Endothelial cell of umbilical vein (primary cell): Measurements from ENCODE around the gene ICE1. TPM values are rescaled to one million over a fixed set of nuclear protein-coding genes. Genes with fewer than 3 reads are reported as not detected.

Experiments used
- BruUV-seq: library from RNA; stranded (reverse); fragments of 400-500 nt; replicated peaks from 2 replicates; lab custom pipeline; 2021; lab: Mats Ljungman, UMichigan
- CTCF ChIA-PET: fragments of 300-600, 350-600 bp; sonication (Branson Sonifier 250); formaldehyde crosslinking; loops from one replicate; lab custom pipeline; 2021; ENCODE audit warnings: antibody characterized with exemption, inconsistent platforms; lab: Charles Lee
- POLR2A ChIA-PET: fragments of 300-600, 350-600 bp; sonication (Branson Sonifier 250); formaldehyde crosslinking; loops from one replicate; lab custom pipeline; 2021; ENCODE audit warnings: antibody characterized with exemption, inconsistent platforms; lab: Charles Lee
- DNase-seq: peaks from one replicate; pipeline ENCODE4 v3.0.0-alpha.2; 2011; ENCODE audit warnings: low read depth, low spot score
- FAIRE-seq: peaks from 2 replicates; lab custom pipeline; 2011; peaks lifted over from hg19 to GRCh38; lab: Jason Lieb, UNC
- H2AFZ ChIP-seq: 2 replicates; pipeline ENCODE4 v1.6.0; 2012; ENCODE audit warnings: low read depth, low read length, control low read depth, inconsistent platforms
- H3K27ac ChIP-seq: 2 replicates; pipeline ENCODE4 v1.5.1; 2011; ENCODE audit warnings: low read depth, mild to moderate bottlenecking, control low read depth, low read length, moderate library complexity; ENCODE audit not compliant: insufficient read depth
- H3K27me3 ChIP-seq, 2 experiments: 2 replicates each; pipeline versions ENCODE4 v1.6.0 to v1.6.1; 2011; ENCODE audit warnings: low read length in 2 of 2, mixed read lengths in 1 of 2; ENCODE audit not compliant: control insufficient read depth in 2 of 2, insufficient read depth in 2 of 2
- H3K36me3 ChIP-seq, 2 experiments: 2 replicates in 1 of 2; 3 replicates in 1 of 2; pipeline ENCODE4 v1.5.1; 2011; ENCODE audit warnings: low read length in 2 of 2, mild to moderate bottlenecking in 1 of 2, moderate library complexity in 1 of 2; ENCODE audit not compliant: control insufficient read depth in 2 of 2, insufficient read depth in 2 of 2; ENCODE audit errors: extremely low read depth in 1 of 2
- H3K4me1 ChIP-seq: 3 replicates; pipeline ENCODE4 v1.5.1; 2011; ENCODE audit warnings: mild to moderate bottlenecking, low read length; ENCODE audit not compliant: control insufficient read depth, insufficient read depth; ENCODE audit errors: extremely low read depth
- H3K4me2 ChIP-seq: 2 replicates; pipeline ENCODE4 v1.6.1; 2011; ENCODE audit warnings: low read length, control low read depth, mixed read lengths; ENCODE audit not compliant: insufficient read depth
- H3K4me3 ChIP-seq, 3 experiments: fragments of 200-600 bp in 1 of 3; sonication (generic), shearing (Covaris generic) in 1 of 3; replicated peaks in 1 of 3; 2 replicates each; pipeline ENCODE4 v1.5.1; 2011 to 2016; ENCODE audit warnings: control low read depth in 3 of 3, low read length in 3 of 3, mild to moderate bottlenecking in 2 of 3, inconsistent platforms in 1 of 3, low read depth in 1 of 3, moderate library complexity in 1 of 3; ENCODE audit not compliant: insufficient read depth in 1 of 3
- H3K79me2 ChIP-seq: 2 replicates; pipeline ENCODE4 v1.6.0; 2012; ENCODE audit warnings: low read length, inconsistent platforms; ENCODE audit not compliant: control insufficient read depth, insufficient read depth
- H3K9ac ChIP-seq: replicated peaks from 2 replicates; pipeline ENCODE3; 2011; ENCODE audit warnings: low read length, control low read depth; ENCODE audit not compliant: insufficient read depth; ENCODE audit errors: extremely low read depth
- H3K9me1 ChIP-seq: replicated peaks from 3 replicates; pipeline ENCODE4 v1.6.0; 2011; ENCODE audit warnings: mild to moderate bottlenecking, low read length; ENCODE audit not compliant: control insufficient read depth, insufficient read depth; ENCODE audit errors: extremely low read depth
- H3K9me3 ChIP-seq: replicated peaks from 2 replicates; pipeline ENCODE4 v1.5.1; 2012; ENCODE audit warnings: low read length, inconsistent platforms; ENCODE audit not compliant: control insufficient read depth, insufficient read depth
- H4K20me1 ChIP-seq: replicated peaks from 2 replicates; pipeline ENCODE3; 2011; ENCODE audit warnings: mild to moderate bottlenecking, low read length; ENCODE audit not compliant: control insufficient read depth, insufficient read depth; ENCODE audit errors: extremely low read depth
- EZH2 ChIP-seq: IDR thresholded peaks from 2 replicates; pipeline ENCODE4 v1.6.1; 2012; ENCODE audit warnings: borderline replicate concordance, low read depth, mild to moderate bottlenecking, moderate library complexity, low read length, inconsistent platforms; ENCODE audit not compliant: severe bottlenecking
- FOS ChIP-seq: IDR thresholded peaks from 2 replicates; pipeline ENCODE4 v1.6.1; 2011; ENCODE audit warnings: mild to moderate bottlenecking, low read length, moderate library complexity, borderline replicate concordance; ENCODE audit not compliant: insufficient read depth
- GATA2 ChIP-seq: IDR thresholded peaks from 2 replicates; pipeline ENCODE4 v1.7.0; 2011; ENCODE audit warnings: low read depth, mild to moderate bottlenecking, moderate library complexity, mixed read lengths, low read length; ENCODE audit not compliant: insufficient read length, insufficient read depth
- JUN ChIP-seq: IDR thresholded peaks from 2 replicates; pipeline ENCODE4 v1.6.1; 2011; ENCODE audit warnings: borderline replicate concordance, low read depth; ENCODE audit not compliant: insufficient read length, insufficient read depth
- MAX ChIP-seq: IDR thresholded peaks from 2 replicates; pipeline ENCODE4 v1.6.1; 2011; ENCODE audit not compliant: insufficient read depth, insufficient read length
- MYC ChIP-seq: IDR thresholded peaks from one replicate; pipeline ENCODE4 v1.6.1; 2011; ENCODE audit warnings: mild to moderate bottlenecking, low read depth, low read length
- POLR2A ChIP-seq: IDR thresholded peaks from 2 replicates; pipeline ENCODE4 v1.6.1; 2012; ENCODE audit warnings: low read depth, mild to moderate bottlenecking, control low read depth, low read length
- POLR2AphosphoS5 ChIP-seq: IDR thresholded peaks from 2 replicates; pipeline ENCODE4 v1.6.1; 2012; ENCODE audit warnings: low read depth, mild to moderate bottlenecking, control low read depth, low read length, moderate library complexity; ENCODE audit not compliant: insufficient read depth
- dilution Hi-C: fragments of 300-500 bp; cut with MboI; formaldehyde crosslinking; loops from one replicate; pipeline ENCODE4 v1.15.0; 2019; ENCODE audit warnings: low sequenced_read_pairs; ENCODE audit not compliant: extremely low pct_ligation_motif_present
- intact Hi-C: fragments of 100-400 bp; cut with micrococcal nuclease; formaldehyde crosslinking; loops from one replicate; pipeline ENCODE4 v1.10.0; 2022
- polyA plus RNA-seq, 4 experiments: library from polyadenylated mRNA; depleted of rRNA in 3 of 4; stranded (reverse) in 3 of 4; unstranded in 1 of 4; fragments of >200 nt; gene quantifications; 2 replicates each; pipeline versions ENCODE4 v1.2.1 to v1.2.3, GENCODE V29; 2011 to 2012; ENCODE audit warnings: missing spikeins in 1 of 4
- total RNA-seq: library from RNA; stranded (reverse); gene quantifications from 2 replicates; pipeline ENCODE4 v1.2.3, GENCODE V29; 2021
- TF ChIP-seq, protein P1 (sequence below), 2 donors: IDR thresholded peaks; 1 replicate in 1 of 2; 2 replicates in 1 of 2; pipeline ENCODE4 v1.5.1; 2011; ENCODE audit warnings: low read length in 2 of 2, mild to moderate bottlenecking in 2 of 2, moderate library complexity in 2 of 2, control low read depth in 1 of 2, inconsistent platforms in 1 of 2, low read depth in 1 of 2; ENCODE audit not compliant: insufficient read depth in 1 of 2; ENCODE audit errors: extremely low read depth in 1 of 2

The ICE1 gene
- total and polyA plus RNA-seq, 2 donors (not counting 3 experiments of a cell fraction or from before 2014, with no cell fraction given): 8.8 to 29.1 TPM

DNA sequence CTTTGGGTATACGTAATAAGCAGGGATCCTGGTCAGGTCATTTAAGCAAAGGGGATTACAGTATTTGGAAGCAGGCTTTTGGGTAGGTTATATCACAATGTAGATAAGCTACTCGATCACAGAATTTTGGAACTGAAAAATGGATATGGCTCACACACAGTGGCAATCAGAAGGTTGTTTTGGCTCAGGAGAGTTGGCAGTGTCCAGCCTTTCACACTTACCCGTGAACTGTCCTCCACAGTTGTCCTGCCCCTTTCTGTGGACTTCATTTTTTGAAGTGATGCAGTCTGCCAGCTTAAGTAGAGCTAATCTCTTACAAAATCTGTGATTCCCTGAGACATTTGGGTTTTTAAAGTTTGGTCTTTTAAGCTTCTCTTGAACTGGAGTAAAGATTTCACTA lies 30.7 kb downstream of the ICE1 start:
- Histone ChIP-seq H3K79me2 (no peaks in the 10 kb centered on the region), H3K9me3 (no peaks in the 10 kb centered on the region), H3K27me3 (no peaks in the 10 kb centered on the region), H3K4me1 (no peaks in the 10 kb centered on the region), H3K9me1 (no peaks in the 10 kb centered on the region), H3K36me3 (peaks cover 17 to 18% of the 10 kb centered on the region in 2 experiments), H4K20me1 (peaks cover 2% of the 10 kb centered on the region), H3K4me2 (no peak overlapping the region), H3K27ac (no peak overlapping the region), H3K4me3 (no peak overlapping the region), H2AFZ (no peak overlapping the region), H3K9ac (no peak overlapping the region)
- intact Hi-C loops (no loop called here), dilution Hi-C loops (no loop called here)
- FAIRE-seq: no peak
- TF ChIP-seq GATA2 (no peak), MAX (no peak), MYC (no peak), POLR2A (no peak)
- POLR2A ChIA-PET: no interaction called here
- DNase-seq: no peak
- CTCF ChIA-PET: interaction anchor here (1.4 kb wide), 1 partner anchor 10 kb away, joined by 4 read pairs; no protein-coding TSS in a partner anchor
- BruUV-seq: no TSS peak

GRCh38 chr5:5454391-5454790 lies 31.9 kb downstream of the ICE1 start:
- intact Hi-C loops: no loop called here
- Histone ChIP-seq H3K9me1 (no peaks in the 10 kb centered on the region), H3K27me3 (no peaks in the 10 kb centered on the region), H3K4me2 (no peak overlapping the region), H3K79me2 (no peaks in the 10 kb centered on the region), H2AFZ (no peak overlapping the region), H3K27ac (no peak overlapping the region), H3K4me1 (no peaks in the 10 kb centered on the region), H3K4me3 (no peak overlapping the region), H3K36me3 (peaks cover 18 to 20% of the 10 kb centered on the region in 2 experiments), H4K20me1 (peaks cover 2% of the 10 kb centered on the region), H3K9me3 (no peaks in the 10 kb centered on the region), H3K9ac (no peak overlapping the region)
- no peak for DNase-seq
- no peak for FAIRE-seq
- dilution Hi-C loops: no loop called here
- CTCF ChIA-PET: interaction anchor here (1.2 to 1.6 kb wide), 3 partner anchors 12 to 29 kb away, joined by 3 to 7 read pairs (median 4); no protein-coding TSS in a partner anchor
- TF ChIP-seq, protein P1, sequence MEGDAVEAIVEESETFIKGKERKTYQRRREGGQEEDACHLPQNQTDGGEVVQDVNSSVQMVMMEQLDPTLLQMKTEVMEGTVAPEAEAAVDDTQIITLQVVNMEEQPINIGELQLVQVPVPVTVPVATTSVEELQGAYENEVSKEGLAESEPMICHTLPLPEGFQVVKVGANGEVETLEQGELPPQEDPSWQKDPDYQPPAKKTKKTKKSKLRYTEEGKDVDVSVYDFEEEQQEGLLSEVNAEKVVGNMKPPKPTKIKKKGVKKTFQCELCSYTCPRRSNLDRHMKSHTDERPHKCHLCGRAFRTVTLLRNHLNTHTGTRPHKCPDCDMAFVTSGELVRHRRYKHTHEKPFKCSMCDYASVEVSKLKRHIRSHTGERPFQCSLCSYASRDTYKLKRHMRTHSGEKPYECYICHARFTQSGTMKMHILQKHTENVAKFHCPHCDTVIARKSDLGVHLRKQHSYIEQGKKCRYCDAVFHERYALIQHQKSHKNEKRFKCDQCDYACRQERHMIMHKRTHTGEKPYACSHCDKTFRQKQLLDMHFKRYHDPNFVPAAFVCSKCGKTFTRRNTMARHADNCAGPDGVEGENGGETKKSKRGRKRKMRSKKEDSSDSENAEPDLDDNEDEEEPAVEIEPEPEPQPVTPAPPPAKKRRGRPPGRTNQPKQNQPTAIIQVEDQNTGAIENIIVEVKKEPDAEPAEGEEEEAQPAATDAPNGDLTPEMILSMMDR (IDR thresholded peaks at IDR 0.05; ENCODE audit: extremely low read depth in 1 of 2, insufficient read depth in 1 of 2, low read depth in 1 of 2, low read length in 2 of 2): no peak
- TF ChIP-seq GATA2 (no peak), POLR2AphosphoS5 (no peak), POLR2A (no peak), MAX (no peak), MYC (no peak), FOS (no peak), JUN (no peak), EZH2 (no peak)
- BruUV-seq: no TSS peak
- POLR2A ChIA-PET: no interaction called here
